HCEC 1CT (cell line): ENCODE results near the gene ONECUT2.
"Not testable (repeated sequence)": the region's sequence is repeated elsewhere in the genome, so short reads cannot be mapped to it uniquely, and the experiment has no call there.

Source experiments
- DNase-seq: peaks from one replicate; pipeline ENCODE4 v3.0.0-alpha.2; 2017

Gene ONECUT2

DNA sequence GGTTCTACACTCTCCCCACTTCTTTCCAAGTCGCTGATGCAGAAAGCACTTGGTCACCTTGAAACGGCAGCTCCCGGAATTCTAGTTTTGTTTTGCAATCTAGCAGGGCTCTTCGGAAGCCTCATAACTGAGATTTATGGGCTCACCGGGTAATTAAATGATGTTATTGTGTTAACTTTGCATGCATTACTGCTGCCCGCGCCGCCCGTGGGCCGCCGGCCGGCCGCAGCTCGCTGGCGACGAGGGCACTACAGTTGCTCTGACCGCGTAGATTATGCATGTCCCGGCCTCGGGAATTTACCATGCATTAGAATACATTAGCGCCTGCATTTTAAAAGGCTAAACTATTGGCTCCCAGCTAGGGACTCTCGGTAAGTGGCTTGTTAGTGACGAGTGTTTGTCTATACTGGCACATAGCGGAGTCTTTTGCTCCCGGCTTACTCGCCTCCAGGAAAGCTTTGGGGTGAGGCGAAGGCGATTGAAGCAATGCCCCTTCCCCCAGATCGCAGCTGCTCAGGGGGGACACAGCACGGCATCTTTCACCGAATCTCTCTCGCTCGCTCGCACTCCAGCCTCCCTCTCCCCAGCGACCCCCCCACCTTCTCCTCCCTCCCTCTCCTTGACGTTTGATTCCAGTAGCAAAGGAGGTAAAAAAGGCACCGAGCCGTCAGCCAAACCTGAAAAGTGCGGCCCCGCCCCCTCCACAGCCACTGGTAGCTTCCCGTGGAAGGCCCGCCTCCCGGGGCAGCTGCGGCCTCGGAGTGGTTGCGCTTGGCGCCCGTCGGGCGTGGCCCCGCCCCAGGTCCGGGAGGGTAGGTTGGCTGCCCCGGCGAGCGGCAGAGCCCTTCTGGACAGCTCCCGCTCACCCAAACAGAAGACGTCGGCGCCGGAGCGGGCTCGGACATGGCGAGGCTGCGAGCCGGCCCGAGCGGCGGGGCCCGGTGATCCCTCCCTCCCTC is at the start of gene ONECUT2:
TSS of gene ONECUT2 (plus strand) at position 839 of the 959 bp plus-strand sequence. CDS start 343 bp downstream, outside the sequence.
- peak; percentile 91 for DNase-seq

DNA sequence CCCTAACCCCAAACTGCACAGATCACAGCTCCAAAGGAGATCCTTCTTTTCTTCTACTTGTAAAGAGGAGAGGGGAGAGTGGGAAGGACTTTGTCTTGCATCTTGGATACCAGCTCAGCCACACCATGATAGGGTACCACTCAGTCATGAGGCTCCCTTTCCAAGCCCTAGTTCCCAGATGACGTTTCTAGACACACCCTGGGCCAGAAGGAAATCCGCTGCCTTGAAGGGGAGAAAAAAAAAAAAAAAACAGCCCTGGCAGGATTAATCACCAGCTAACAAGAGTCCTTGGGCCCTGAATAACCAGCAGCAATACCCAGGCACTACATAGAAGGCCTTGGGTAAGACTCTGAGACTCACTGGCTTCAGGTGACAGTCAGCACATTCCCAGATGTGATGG is 45.9 kb upstream of the ONECUT2 start:
- no peak for DNase-seq

DNA sequence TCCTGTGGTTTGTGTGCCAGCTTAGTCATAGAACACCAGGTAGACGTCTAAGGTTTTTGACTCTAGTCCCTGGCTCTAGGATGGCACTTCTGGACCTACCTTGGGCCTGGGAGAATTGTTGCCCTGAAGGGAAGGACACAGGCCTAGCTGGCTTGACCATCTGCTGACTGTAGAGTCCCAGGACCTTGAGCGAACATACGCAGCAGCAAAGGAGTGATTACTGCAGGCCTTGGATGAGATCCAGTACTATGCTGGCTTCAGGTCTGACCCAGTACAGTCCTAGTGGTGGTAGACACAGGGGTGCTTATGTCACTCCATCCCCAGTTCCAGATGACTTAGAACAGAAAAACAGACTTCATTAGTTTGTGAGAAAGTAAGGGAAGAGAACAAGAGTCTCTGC is 45.1 kb upstream of the ONECUT2 start:
- DNase-seq = no peak

DNA sequence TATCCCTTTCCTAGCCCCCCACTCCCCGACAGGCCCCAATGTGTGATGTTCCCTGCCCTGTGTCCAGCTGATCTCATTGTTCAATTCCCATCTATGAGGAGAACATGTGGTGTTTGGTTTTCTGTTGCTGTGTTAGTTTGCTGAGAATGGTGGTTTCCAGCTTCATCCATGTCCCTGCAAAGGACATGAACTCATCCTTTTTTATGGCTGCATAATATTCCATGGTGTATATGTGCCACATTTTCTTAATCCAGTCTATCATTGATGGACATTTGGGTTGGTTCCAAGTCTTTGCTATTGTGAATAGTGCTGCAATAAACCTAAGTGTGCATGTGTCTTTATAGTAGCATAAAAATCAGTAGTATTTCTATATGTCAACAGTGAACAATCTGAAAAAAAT is 40.4 kb upstream of the ONECUT2 start:
- not testable (repeated sequence) for DNase-seq

DNA sequence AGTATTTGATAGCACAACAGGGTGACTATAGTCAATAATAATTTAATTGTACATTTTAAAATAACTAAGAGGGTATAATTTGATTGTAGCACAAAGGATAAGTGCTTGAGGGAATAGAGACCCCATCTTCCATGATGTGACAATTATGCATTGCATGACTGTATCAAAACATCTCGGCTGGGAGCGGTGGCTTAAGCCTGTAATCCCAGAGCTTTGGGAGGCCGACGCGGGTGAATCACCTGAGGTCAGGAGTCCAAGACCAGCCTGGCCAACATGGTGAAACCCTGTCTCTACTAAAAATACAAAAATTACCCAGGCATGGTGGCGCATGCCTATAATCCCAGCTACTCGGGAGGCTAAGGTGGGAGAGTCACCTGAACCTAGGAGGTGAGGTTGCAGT is 38.3 kb upstream of the ONECUT2 start:
- DNase-seq = not testable (repeated sequence)

DNA sequence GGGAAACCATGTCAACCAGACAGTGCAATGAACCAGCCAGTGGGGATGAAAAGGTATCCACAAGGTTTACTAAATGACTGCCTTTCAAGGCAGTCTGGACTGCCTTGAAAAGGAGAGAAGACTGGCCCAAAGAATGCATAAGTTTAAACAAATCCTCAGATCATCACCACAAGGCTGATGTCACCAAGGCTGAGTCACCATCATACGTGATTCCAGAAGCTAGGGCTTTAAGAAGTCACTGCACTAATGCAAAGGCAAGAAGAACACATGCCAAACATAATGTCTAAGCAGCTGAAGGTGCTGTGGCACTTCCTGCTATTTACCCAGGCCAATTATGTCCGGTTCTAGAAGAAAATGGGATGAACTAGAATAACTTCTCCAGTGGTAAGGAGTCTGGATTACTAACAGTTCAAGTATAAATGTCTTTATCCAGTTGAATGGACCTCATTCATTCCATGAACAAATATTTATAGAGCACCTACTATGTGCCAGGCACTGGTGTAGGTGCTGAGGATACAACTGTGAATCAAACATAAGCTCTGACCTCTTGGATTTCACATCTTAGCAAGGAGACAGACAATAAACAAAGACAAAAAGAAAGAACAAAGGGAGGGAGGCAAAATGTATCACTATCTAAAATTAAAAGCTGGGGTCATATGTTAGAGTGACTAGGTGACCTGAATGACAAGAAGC is 37.6 kb upstream of the ONECUT2 start:
- DNase-seq = peak; percentile 78

DNA sequence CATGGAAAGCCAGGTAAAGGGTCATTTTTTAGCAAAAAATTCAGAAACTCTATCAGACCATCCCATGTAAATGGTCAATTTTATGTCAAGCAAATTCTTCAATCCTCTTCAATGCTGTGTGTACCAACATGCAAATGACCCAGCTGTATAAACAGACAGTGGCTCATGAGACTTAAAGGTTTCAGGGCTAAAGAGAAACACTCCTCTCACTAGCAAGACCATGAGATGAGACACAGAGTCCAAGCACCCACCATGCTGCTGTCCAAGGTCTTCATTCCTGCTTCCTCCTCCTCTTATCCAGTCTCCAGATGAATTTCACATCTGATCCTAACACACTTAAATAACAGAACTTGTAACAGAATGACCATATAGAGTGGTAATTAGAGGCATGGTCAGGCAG is 30.8 kb upstream of the ONECUT2 start:
- no peak for DNase-seq

DNA sequence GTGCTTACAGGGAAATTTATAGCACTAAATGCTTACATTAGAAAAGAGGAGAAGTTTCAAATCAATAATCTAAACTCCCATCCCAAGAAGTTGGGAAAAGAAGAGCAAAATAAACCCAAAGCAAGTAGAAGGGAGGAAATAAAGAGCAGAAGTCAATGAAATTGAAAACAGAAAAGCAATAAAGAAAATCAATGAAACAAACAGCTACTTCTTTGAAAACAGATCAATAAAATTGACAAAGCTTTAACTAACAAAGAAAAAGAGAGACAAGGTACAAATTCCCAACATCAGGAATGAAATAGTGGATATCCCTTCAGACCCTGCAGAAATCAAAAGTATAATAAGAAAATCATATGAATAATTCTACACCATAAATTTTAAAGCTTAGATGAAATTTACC is 25.5 kb upstream of the ONECUT2 start:
- no peak for DNase-seq

DNA sequence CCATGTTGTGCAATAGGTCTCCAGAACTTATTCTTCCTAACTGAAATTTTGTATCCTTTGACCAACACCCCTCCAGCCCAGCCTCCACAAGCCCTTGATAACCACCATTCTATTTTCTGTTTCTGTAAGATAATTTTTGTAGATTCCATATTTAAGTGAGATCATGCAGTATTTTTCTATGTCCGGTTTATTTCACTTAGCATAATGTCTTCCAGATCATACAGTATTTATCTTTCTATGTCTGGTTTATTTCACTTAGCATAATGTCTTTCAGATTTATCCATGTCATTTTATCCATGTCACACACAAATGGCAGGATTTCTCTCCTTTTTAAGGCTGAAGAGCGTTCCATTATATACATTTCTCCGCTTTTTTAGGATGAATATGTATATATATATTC is 24.4 kb upstream of the ONECUT2 start:
- no peak for DNase-seq

DNA sequence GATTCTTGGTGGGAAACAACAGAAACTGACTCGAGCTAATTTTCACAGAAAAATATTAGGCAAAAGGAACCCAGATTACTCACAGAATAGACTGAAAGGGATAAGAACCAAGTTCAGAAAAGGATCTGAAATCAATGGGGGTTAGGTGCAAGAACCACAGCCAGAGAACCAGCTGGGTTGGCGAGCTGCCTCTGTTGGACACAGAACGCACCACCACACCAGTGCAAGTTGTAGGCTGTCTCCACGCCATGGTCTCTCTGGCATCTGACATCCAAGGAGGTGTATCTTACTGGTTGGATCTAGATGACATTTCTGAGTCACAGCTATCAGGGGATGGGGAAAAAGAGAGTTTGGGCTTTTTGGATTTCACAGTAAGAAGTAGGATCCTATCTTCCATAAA is 18.6 kb upstream of the ONECUT2 start:
- DNase-seq = no peak

DNA sequence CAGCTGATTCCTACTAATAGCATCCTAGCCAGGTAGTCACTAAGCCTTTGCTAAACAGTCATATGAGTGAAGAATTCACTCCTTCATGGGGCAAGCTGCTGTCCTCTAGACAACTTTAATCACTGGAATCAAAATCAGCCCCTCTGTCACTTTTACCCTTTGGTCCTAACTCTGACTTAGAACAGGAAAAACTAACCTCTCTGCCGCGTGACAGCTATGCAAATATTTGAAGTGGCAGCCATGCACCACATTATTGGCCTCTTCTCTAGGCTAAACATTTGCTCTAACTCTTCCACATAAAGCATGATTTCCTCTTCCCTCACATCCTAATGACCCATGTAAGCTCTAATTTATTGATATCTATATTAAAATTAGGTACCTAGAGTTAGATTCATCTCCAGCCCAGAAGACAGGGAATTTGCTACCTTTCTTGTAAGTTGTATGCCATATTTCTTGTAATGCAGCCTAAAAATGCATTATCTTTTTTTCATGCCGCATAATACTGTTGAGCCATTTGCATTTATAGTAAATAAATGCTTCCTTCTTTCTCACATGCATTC is 12.8 kb upstream of the ONECUT2 start:
- no peak for DNase-seq

DNA sequence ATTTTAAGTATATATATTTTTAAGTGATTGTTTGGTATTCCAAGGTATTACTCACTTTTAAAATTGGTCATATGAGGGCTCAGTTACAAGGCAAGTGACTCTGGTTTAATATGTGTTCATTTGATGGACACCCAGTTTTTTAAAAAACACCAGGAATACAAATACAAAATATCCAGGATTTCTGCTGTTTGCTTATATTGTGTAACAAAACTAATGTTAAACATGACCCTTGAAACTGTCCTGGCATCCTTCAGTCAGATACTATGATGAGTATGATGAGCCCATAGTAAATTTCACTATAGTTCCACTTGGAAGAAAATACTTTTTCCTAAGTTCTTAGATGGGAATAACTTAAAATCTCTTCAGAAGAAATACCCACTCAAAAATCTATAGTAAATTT is 11.4 kb upstream of the ONECUT2 start:
- no peak for DNase-seq

DNA sequence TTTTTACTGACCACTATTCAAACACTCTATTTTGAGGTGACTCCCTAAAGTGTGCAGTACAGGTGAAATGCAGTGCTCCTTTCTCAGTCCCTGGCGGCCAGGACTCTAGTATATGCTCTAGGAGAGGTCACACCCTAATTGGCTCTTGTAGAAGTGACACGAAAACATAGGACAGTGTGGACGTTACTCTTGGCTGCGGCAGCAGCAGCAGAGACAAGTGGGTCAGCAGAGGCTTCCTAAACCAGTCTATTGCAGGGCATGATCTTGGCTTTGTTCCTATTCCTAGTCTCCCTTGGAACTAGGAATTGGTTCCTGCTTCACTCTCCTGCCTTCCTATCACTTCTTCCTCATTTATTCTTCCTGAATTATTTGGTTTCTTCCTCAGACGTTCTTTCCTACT is 10.1 kb upstream of the ONECUT2 start:
- DNase-seq = no peak

DNA sequence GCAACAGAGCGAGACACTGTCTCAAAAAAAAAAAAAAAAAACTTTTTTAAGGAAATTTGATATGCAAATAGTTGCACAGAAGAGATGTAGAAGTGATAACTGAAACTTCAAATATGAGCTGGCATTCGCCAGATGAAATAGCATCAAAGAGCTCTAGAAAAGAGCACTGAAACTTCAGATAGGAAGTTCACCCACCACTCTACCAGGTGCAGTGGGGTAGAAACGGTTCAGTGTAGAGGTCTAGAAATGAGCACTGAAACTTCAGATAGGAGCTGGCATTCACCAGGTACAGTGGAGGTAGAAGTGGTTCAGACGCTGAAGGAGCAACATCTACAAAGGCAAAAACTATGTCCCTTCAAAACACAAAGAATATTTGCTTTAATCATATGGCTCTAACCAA is 9.0 kb upstream of the ONECUT2 start:
- DNase-seq = no peak

DNA sequence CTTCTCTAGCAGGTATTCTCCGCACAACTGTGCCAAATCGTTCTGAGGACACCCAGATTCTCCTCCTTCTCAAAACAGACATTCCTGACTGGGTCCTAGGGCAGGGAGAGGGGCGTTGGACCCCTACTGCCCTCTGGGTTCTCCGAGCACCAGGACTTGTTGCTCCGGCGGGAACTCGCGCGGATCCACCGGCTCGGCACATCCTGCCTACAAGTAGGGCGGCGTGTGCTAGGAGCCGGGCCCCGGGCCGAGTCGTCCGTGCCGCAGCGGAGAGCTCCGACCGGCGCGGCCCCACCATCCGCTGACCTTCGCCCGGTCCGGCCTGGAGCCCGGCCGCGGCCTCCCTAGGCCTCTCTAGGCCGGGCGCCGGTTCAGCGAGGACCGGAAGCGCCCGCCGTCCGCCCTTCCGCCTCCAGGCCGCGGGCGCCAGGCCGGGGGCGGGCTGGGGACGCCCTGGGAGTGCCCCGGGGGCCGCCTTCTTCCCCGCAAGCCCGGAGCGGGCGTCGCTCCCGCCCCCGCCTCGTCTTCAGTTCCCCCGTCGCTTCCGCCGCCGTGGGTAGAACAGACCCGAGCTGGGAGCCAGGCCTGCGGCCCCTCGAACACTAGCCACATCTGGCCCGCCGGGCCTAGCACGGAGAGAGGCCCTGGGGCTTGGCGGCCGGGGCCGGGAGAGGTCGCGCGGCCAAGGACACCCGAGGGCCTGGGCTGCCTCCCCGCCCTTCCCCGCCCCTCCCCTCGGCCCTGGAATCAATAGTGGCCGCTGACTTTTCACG is 7.6 kb upstream of the ONECUT2 start:
- DNase-seq = no peak

DNA sequence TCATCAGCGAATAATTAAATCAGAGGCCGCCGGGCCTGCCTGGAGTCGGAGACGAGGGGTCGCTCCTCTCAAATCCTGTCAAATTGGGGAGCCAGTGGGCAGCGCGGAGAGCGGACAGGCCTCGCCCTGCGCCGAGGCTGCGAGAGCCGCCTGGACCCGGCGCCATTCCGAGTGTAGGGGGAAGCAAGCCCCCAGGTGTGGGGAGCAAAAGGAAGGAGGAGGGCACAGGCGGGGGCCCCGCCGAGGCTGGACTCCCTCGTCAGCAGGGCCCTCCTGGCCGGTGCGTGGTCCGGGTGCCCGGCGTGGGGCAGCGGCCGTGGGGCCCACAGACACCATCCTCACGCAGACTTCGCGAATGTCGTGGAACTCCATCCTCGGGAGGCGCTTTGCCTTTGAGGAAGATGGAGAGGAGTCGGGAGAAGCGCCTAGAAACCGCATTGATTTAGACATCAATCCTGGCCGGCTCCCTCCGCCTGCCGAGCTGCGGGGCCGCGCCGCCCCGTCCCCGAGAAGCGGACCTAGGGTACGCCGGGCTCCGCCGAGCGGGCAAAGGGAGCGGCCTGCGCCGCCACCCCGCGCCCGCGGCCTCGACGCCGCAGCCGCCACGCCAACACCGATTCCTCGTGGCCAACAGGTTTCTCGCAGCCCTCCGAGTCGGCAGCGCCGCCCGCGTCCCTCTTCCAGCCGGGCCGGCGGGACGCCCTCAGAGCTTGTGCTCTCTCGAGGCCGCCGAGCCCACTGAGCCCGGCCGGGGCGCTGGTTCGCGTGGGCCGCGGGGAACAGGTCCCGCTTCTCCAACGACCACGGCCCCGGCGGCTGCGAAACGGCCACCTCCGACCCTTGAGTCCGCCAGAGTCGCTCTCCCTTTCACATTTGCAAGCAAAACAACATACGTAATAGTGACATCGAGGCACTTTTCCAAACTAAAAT is 6.7 kb upstream of the ONECUT2 start:
- no peak for DNase-seq

DNA sequence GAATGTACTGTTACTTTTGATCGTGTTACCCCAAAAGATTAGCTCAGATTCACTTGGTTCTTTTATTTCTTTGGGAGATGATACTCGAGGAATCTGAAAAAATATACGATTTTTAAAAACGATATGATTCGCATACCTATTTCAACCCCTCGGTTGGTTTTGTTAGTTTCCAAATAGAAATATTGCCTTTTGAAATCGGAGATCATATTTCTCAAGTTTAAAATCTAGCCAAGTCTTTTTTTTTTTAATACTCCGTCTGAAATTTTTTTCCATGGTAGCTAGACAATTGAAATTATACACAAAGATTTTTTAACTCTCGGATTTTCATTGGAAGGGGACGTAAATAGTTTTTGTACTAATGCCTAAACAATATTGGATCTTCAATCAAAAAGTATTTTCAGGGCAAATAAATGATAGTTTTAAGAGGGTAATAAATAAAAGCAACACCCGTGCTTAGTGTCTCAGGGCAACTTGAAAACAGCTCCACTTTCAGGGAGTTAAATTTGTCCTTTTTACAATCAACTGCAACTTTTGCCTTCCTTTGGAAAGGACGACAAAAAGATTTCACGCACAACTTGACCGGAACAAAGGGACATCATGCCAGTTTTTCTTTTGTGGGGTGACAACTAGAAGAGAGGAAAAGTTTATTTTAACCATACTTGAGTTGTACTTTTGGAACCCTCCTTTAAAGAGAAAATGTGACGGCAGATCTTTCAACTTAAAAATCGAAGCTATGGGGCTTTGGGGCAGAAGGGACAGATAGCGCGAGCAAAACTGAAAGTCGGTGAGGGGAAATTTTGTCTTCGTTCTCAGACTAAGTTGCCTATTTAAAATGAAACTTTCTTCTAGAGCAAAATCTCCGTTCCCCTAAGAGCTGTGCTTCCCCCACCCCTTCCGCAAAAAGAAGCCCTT is 5.8 kb upstream of the ONECUT2 start:
- no peak for DNase-seq

DNA sequence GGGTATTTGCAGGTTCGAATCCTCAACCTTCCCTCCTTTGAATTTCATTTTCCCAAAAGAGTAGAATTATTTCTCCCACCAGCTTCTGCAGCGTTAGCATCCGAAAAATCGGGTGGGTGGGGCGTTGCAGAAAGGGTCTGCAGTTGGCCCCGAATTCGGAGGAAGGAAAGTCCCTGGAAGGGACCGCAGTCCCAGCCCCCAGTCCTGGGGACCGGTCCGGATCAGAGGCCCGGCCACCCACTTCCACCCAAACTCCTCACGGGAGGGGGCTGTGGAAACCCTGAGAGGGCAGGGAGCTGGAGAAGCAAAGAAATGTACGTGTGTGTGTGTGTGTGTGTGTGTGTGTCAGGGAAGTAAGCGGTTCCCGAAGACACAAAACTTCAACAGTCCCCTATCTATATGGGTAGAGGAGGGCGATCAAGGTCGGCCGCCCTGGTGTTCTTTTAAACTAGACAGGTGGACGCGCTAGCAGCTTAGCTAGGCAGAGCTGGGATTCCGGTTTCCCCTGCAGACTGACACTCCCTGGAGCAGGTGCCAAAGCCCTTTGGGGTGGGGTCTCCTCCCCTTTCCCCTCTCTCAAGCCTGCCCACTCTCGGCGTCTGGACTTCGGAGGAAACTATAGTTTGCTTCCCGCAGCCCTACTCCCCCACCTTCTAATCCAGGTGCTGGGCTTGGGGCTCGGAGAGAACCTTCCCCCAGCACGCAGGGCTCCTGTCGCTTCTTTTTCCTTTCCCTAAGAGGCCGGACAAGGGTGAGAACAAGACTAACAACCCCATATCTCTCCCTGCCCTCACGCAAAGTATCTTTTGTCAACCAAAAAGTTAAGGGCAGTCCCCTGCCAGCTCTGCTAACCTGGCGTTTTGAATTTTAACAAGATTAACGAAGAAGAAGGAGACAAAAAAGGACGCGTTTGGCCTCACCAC is 4.8 kb upstream of the ONECUT2 start:
- no peak for DNase-seq

DNA sequence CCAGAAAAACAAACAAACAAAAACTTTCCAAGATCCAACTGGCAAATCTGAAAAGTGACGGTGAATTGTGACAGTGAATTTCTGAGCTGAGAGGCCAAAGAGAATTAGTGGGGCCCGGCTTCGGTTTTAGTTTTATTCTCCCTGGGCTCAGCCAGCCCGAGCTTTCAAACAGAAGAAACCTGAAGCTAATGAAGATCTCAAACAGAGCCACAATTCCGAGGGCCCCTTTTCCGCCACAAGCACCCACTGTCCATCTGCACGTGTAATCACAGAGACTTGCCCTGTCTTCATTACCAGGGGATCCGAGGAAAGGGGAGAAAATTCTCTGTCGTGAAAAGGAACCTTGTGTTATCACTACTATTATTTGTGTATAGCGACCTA is 4.2 kb upstream of the ONECUT2 start:
- DNase-seq = no peak
